Esophagus squamous epithelium (tissue), 4 donors: Measurements from ENCODE around the gene ELFN2.

Source experiments
- POLR2A ChIP-seq, 4 donors: fragments of 450-650 bp; IDR thresholded peaks; one replicate each; pipeline ENCODE4 v1.6.1; 2017; ENCODE audit warnings: antibody characterized with exemption in 4 of 4, mild to moderate bottlenecking in 4 of 4, moderate library complexity in 3 of 4
- TF ChIP-seq, protein P1 (sequence below), 6 experiments: fragments of 450-650 bp in 4 of 6; fragments of 200-600 bp in 2 of 6; sonication (generic) in 2 of 6; IDR thresholded peaks; one replicate each; pipeline ENCODE4 v1.5.1; 2016 to 2019; ENCODE audit warnings: antibody characterized with exemption in 6 of 6, mild to moderate bottlenecking in 4 of 6, moderate library complexity in 4 of 6

DNA sequence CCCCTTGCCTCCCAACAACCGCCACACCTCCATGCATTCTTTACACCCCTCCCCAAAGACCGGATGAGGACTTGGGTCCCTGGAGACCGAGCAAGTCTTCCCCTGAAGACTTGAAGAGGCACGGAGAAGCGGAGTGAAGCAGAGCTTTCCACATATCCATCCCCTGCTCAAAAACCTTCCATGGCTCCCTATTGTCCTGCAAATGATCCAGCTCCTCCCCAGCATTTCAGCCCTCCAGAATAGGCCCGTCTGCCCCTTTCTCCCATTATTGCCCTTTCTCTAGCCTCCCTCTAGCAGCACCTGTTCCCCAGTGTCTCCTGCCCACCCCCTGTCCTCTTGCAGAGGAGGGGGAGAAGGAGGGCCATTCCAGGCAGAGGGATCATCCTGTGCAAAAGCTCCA lies 85.2 kb downstream of the ELFN2 start:
- TF ChIP-seq, protein P1, sequence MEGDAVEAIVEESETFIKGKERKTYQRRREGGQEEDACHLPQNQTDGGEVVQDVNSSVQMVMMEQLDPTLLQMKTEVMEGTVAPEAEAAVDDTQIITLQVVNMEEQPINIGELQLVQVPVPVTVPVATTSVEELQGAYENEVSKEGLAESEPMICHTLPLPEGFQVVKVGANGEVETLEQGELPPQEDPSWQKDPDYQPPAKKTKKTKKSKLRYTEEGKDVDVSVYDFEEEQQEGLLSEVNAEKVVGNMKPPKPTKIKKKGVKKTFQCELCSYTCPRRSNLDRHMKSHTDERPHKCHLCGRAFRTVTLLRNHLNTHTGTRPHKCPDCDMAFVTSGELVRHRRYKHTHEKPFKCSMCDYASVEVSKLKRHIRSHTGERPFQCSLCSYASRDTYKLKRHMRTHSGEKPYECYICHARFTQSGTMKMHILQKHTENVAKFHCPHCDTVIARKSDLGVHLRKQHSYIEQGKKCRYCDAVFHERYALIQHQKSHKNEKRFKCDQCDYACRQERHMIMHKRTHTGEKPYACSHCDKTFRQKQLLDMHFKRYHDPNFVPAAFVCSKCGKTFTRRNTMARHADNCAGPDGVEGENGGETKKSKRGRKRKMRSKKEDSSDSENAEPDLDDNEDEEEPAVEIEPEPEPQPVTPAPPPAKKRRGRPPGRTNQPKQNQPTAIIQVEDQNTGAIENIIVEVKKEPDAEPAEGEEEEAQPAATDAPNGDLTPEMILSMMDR (IDR thresholded peaks at IDR 0.05): no peak
- TF ChIP-seq POLR2A (IDR thresholded peaks at IDR 0.05): no peak
